Body of pancreas (tissue), 4 donors: Measurements from ENCODE around the gene DAPK2. TPM values are rescaled to one million over a fixed set of nuclear protein-coding genes. Genes with fewer than 3 reads are reported as not detected.

Source experiments
- ATAC-seq: fragments of 150-250 bp; one replicate; pipeline ENCODE4 v1.9.1; 2016
- DNase-seq, 4 donors: peaks; one replicate each; pipeline ENCODE4 v3.0.0-alpha.2; 2019
- H3K27ac ChIP-seq, 4 donors: fragments of 200-600 bp; sonication (generic); 1 replicate in 3 of 4; 2 replicates in 1 of 4; pipeline versions ENCODE4 v1.5.1 to v1.6.1; 2016 to 2019; ENCODE audit warnings: mild to moderate bottlenecking in 1 of 4, mixed read lengths in 1 of 4, moderate library complexity in 1 of 4
- H3K27me3 ChIP-seq, 2 donors: fragments of 200-600 bp; sonication (generic); one replicate each; pipeline ENCODE4 v1.6.0; 2016; ENCODE audit warnings: mild to moderate bottlenecking in 1 of 2
- H3K36me3 ChIP-seq, 2 donors: fragments of 200-600 bp; sonication (generic); replicated peaks in 1 of 2; 2 replicates each; pipeline ENCODE4 v1.5.1; 2016; ENCODE audit warnings: low read depth in 2 of 2; ENCODE audit not compliant: insufficient read depth in 1 of 2
- H3K4me1 ChIP-seq: fragments of 200-600 bp; sonication (generic); one replicate; pipeline ENCODE4 v1.6.0; 2016
- H3K4me3 ChIP-seq, 2 donors: fragments of 200-600 bp; sonication (generic); 1 replicate in 1 of 2; 2 replicates in 1 of 2; pipeline ENCODE4 v1.5.1; 2016 to 2019
- H3K9me3 ChIP-seq, 3 donors: fragments of 200-600 bp; sonication (generic); 1 replicate in 2 of 3; 2 replicates in 1 of 3; pipeline ENCODE4 v1.5.1; 2016
- POLR2A ChIP-seq, 3 donors: fragments of 450-650 bp; IDR thresholded peaks; one replicate each; pipeline ENCODE4 v1.6.1; 2016; ENCODE audit warnings: antibody characterized with exemption in 3 of 3, mild to moderate bottlenecking in 2 of 3
- WGBS, 2 donors: methylation state at CpG; one replicate each; pipeline ENCODE4 v1.1.5; 2017; 5-methylcytosine and 5-hydroxymethylcytosine counted together
- intact Hi-C: fragments of 100-400 bp; cut with DNase I; formaldehyde crosslinking; loops from one replicate; pipeline ENCODE4 v1.15.1; 2023
- total RNA-seq, 2 donors: library from RNA; depleted of rRNA; stranded (reverse); fragments of >200 nt; gene quantifications; one replicate each; pipeline ENCODE4 v1.1.0, GENCODE V29; 2016
- TF ChIP-seq, protein P1 (sequence below), 7 experiments: fragments of 450-650 bp in 4 of 7; fragments of 200-600 bp in 3 of 7; sonication (generic) in 3 of 7; IDR thresholded peaks; one replicate each; pipeline ENCODE4 v1.5.1; 2016 to 2019; ENCODE audit warnings: antibody characterized with exemption in 7 of 7

DAPK2 gene
- total RNA-seq, 2 donors from 2014 or later, result 2.9 to 5.9 TPM

DNA sequence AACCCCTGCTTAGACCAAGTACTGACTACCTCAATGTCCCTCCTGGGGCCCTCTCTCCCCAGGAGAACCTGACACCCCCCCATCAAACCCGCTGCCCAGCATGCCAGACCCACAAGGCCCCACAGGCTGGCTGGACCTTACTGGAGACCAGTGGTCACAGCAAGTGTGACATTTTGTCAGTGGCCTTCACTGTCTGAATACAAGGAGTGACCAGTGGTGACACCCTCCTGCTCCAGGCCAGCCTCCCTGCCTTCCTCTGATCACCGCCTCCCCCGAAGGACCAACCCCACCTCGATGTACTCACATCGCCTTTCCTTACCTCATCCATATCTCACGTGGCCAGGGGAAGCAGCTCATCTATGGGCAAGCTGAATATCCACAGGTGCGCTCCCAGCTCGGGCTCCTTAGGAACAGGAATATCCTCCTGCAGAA, 150.5 kb downstream of the DAPK2 start:
- WGBS, 2 donors, result 60 to 71% methylated on average over 7 to 8 of the region's 8 CpGs
- ATAC-seq (no peak), DNase-seq (no peak)

DNA sequence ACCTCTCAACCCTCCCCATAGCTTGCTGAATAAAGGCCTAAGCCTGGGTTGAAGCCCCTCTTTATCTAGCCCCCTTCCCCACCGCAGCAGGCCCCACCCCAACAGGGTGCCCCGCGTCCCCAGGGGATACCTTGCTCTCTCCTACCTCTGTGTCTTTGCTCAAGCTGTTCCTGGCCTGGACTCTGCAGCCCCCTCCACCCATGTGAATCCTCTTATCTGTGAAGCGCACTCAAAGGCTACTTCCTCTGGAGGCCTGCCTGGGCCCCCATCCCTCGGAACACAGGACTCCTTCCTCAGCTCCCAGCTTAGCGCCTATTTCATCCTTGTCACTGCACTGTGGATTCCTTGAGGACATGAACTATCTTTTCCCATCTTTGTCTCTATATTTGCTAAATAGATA, 151.1 kb downstream of the DAPK2 start:
- H3K27me3 ChIP-seq, result no peaks in the 10 kb centered on the region
- no peak overlapping the region for H3K27ac ChIP-seq
- 74 to 84% methylated on average over 4 to 5 of the region's 6 CpGs for WGBS, 2 donors
- ATAC-seq (no peak), DNase-seq (no peak)
- no peaks in the 10 kb centered on the region for H3K36me3 ChIP-seq
- intact Hi-C loops, result no loop called here
- H3K4me1 ChIP-seq, result peaks cover 24% of the 10 kb centered on the region
- TF ChIP-seq, protein P1, sequence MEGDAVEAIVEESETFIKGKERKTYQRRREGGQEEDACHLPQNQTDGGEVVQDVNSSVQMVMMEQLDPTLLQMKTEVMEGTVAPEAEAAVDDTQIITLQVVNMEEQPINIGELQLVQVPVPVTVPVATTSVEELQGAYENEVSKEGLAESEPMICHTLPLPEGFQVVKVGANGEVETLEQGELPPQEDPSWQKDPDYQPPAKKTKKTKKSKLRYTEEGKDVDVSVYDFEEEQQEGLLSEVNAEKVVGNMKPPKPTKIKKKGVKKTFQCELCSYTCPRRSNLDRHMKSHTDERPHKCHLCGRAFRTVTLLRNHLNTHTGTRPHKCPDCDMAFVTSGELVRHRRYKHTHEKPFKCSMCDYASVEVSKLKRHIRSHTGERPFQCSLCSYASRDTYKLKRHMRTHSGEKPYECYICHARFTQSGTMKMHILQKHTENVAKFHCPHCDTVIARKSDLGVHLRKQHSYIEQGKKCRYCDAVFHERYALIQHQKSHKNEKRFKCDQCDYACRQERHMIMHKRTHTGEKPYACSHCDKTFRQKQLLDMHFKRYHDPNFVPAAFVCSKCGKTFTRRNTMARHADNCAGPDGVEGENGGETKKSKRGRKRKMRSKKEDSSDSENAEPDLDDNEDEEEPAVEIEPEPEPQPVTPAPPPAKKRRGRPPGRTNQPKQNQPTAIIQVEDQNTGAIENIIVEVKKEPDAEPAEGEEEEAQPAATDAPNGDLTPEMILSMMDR (IDR thresholded peaks at IDR 0.05), result no peak
- no peak for TF ChIP-seq POLR2A (IDR thresholded peaks at IDR 0.05)
- H3K9me3 ChIP-seq, result no peaks in the 10 kb centered on the region
- H3K4me3 ChIP-seq, result no peak overlapping the region

More for the DNA sequence above, 150.5 kb downstream of the DAPK2 start:
- Histone ChIP-seq H3K4me3 (no peak overlapping the region), H3K27me3 (no peaks in the 10 kb centered on the region), H3K4me1 (peaks cover 24% of the 10 kb centered on the region), H3K9me3 (no peaks in the 10 kb centered on the region), H3K36me3 (no peaks in the 10 kb centered on the region), H3K27ac (no peak overlapping the region)
- TF ChIP-seq, protein P1 (IDR thresholded peaks at IDR 0.05), result no peak
- TF ChIP-seq POLR2A (IDR thresholded peaks at IDR 0.05), result no peak
- intact Hi-C loops, result no loop called here

DNA sequence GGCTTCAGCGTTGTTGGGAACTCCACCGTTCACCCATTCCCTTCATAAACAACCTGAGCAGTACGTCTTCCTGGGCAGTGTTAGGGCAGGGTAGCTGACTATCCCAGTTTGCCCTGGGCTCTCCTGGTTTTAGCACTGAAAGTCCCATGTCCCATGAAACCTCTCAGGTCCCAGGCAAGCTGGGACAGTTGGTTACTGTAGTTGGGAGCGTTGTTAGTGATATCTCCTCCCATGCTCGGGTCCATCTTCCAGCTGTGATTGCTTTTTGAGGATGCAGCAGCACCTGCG, 151.7 kb downstream of the DAPK2 start:
- Histone ChIP-seq H3K27me3 (no peaks in the 10 kb centered on the region), H3K27ac (no peak overlapping the region), H3K4me3 (no peak overlapping the region), H3K36me3 (no peaks in the 10 kb centered on the region), H3K9me3 (no peaks in the 10 kb centered on the region), H3K4me1 (peaks cover 24% of the 10 kb centered on the region)
- DNase-seq, result no peak
- intact Hi-C loops, result no loop called here
- ATAC-seq, result no peak
- no peak for TF ChIP-seq POLR2A (IDR thresholded peaks at IDR 0.05)
- TF ChIP-seq, protein P1 (IDR thresholded peaks at IDR 0.05), result no peak
- 88 to 96% methylated on average over 4 to 6 of the region's 6 CpGs for WGBS, 2 donors

DNA sequence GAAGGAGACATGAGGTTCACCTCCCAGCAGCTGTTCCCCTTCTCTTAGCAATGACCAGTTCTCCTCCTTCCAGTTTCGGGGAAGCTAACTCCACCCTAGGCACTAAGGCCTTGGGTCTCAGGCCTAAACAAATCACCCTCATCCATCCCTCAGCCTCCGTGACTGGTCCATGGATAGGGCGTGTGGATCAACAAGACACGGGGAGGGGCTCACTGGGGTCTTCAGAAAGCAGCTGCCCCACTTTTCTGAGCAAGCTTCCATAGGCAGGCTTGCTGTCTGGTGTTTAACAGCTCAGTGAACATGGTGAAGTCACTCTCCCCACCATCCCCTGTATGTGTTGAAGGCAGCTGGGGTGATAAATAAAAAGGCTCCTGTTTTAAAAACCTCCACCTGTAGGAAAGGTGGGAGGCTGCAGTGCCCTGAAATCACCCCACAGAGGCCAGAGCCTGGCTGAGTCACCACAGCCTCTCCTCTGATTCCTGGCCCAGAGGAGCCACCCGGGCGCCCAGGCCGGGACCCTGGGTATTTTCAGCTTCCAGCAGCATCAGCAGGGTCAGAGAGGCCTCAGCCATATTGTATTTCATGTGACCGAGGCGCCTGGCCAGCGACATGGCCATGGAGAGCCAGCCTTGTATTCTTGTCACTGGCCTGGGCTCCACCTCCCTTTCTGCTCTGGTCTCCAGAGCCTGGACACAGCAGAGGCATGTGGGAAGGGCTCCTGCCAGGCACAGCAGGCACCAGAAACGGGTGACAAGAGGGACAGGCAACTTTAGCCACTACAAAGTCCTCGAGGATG, 152.2 kb downstream of the DAPK2 start:
- no peak overlapping the region for H3K27ac ChIP-seq
- DNase-seq, result no peak
- H3K36me3 ChIP-seq, result no peaks in the 10 kb centered on the region
- WGBS, 2 donors, result 86 to 94% methylated on average over 4 to 12 of the region's 12 CpGs
- H3K4me3 ChIP-seq, result no peak overlapping the region
- H3K9me3 ChIP-seq, result no peaks in the 10 kb centered on the region
- peaks cover 20% of the 10 kb centered on the region for H3K4me1 ChIP-seq
- no peak for ATAC-seq
- intact Hi-C loops, result no loop called here
- H3K27me3 ChIP-seq, result no peaks in the 10 kb centered on the region
- TF ChIP-seq POLR2A (IDR thresholded peaks at IDR 0.05), result no peak
- TF ChIP-seq, protein P1 (IDR thresholded peaks at IDR 0.05), result no peak
